ENCODE measurements around the gene AIFM1.

Gene AIFM1

GRCh38 chrX:130105244-130105643 lies 60.4 kb downstream of the AIFM1 start:
- DNase-seq (ENCODE audit: low read depth, low spot score): no peak
- ChIA-PET CTCF (no interaction called here), POLR2A (no interaction called here)
- no peak for TF ChIP-seq CTCF (IDR thresholded peaks at IDR 0.05; ENCODE audit: insufficient read depth, low read length, missing control alignments)
- no peak overlapping the region for H3K4me3 ChIP-seq (ENCODE audit: low read depth, low read length)

- TF ChIP-seq CTCF (IDR thresholded peaks at IDR 0.05; ENCODE audit: insufficient read depth, low read length, missing control alignments): no peak
- no peak for DNase-seq (ENCODE audit: low read depth, low spot score)
- ChIA-PET CTCF (no interaction called here), POLR2A (no interaction called here)
- no peak overlapping the region for H3K4me3 ChIP-seq (ENCODE audit: low read depth, low read length)
Observed at GRCh38 chrX:130103605-130104004, 62.0 kb downstream of the AIFM1 start.

- ChIA-PET CTCF (interaction anchor here (2.2 kb wide), 1 partner anchor 19 kb away, joined by 5 read pairs; no protein-coding TSS in a partner anchor), POLR2A (no interaction called here)
- no peak for DNase-seq (ENCODE audit: low read depth, low spot score)
- TF ChIP-seq CTCF (IDR thresholded peaks at IDR 0.05; ENCODE audit: insufficient read depth, low read length, missing control alignments): no peak
- H3K4me3 ChIP-seq (ENCODE audit: low read depth, low read length): no peak overlapping the region
Observed at GRCh38 chrX:130100180-130100579, 65.5 kb downstream of the AIFM1 start.

GRCh38 chrX:130098210-130098552 lies 67.5 kb downstream of the AIFM1 start:
- ChIA-PET POLR2A (no interaction called here), CTCF (interaction anchor here (1.1 to 2.2 kb wide), 5 partner anchors 8 to 88 kb away, joined by 3 to 5 read pairs (median 4); no protein-coding TSS in a partner anchor)
- DNase-seq (ENCODE audit: low read depth, low spot score): no peak
- H3K4me3 ChIP-seq (ENCODE audit: low read depth, low read length): no peak overlapping the region
- no peak for TF ChIP-seq CTCF (IDR thresholded peaks at IDR 0.05; ENCODE audit: insufficient read depth, low read length, missing control alignments)

GRCh38 chrX:130097507-130098209 lies 68.0 kb downstream of the AIFM1 start:
- no peak for DNase-seq (ENCODE audit: low read depth, low spot score)
- H3K4me3 ChIP-seq (ENCODE audit: low read depth, low read length): no peak overlapping the region
- CTCF ChIA-PET: interaction anchor here (1.1 to 1.6 kb wide), 3 partner anchors 9 to 37 kb away, joined by 3 to 4 read pairs (median 4); no protein-coding TSS in a partner anchor
- POLR2A ChIA-PET: no interaction called here
- TF ChIP-seq CTCF (IDR thresholded peaks at IDR 0.05; ENCODE audit: insufficient read depth, low read length, missing control alignments): no peak

GRCh38 chrX:130095249-130096030 lies 70.2 kb downstream of the AIFM1 start:
- POLR2A ChIA-PET: no interaction called here
- no peak overlapping the region for H3K4me3 ChIP-seq (ENCODE audit: low read depth, low read length)
- DNase-seq (ENCODE audit: low read depth, low spot score): no peak
- TF ChIP-seq CTCF (IDR thresholded peaks at IDR 0.05; ENCODE audit: insufficient read depth, low read length, missing control alignments): no peak
- CTCF ChIA-PET: interaction anchor here (1.7 kb wide), 1 partner anchor 14 kb away, joined by 6 read pairs; no protein-coding TSS in a partner anchor

Measured in AG04449 (cell line).